Fibroblast of mammary gland (primary cell): ENCODE data around the gene ZNF732.

Experiments
- DNase-seq: peaks from one replicate; pipeline ENCODE4 v3.0.0-alpha.2; 2010; ENCODE audit warnings: low read depth
- H3K4me3 ChIP-seq: 2 replicates; pipeline ENCODE4 v1.5.1; 2011; ENCODE audit warnings: low read depth, mild to moderate bottlenecking, low read length, moderate library complexity; ENCODE audit not compliant: control insufficient read depth
- TF ChIP-seq, protein P1 (sequence below): conservative IDR thresholded peaks from 2 replicates; pipeline ENCODE4 v1.5.1; 2011; ENCODE audit warnings: low read depth, low read length, inconsistent platforms; ENCODE audit not compliant: control insufficient read depth, insufficient read depth

The ZNF732 gene

GRCh38 chr4:304969-305680, at the start of gene ZNF732:
Gene ZNF732 (minus strand): TSS chr4:305474. CDS start chr4:305310, 164 bp downstream.
- TF ChIP-seq, protein P1, sequence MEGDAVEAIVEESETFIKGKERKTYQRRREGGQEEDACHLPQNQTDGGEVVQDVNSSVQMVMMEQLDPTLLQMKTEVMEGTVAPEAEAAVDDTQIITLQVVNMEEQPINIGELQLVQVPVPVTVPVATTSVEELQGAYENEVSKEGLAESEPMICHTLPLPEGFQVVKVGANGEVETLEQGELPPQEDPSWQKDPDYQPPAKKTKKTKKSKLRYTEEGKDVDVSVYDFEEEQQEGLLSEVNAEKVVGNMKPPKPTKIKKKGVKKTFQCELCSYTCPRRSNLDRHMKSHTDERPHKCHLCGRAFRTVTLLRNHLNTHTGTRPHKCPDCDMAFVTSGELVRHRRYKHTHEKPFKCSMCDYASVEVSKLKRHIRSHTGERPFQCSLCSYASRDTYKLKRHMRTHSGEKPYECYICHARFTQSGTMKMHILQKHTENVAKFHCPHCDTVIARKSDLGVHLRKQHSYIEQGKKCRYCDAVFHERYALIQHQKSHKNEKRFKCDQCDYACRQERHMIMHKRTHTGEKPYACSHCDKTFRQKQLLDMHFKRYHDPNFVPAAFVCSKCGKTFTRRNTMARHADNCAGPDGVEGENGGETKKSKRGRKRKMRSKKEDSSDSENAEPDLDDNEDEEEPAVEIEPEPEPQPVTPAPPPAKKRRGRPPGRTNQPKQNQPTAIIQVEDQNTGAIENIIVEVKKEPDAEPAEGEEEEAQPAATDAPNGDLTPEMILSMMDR: no peak
- peak; percentile 85 for DNase-seq
- H3K4me3 ChIP-seq: peak within 1 kb of the TSS; percentile 63

GRCh38 chr4:340011-340410, 34.7 kb upstream of the ZNF732 start:
- no peak for DNase-seq
- TF ChIP-seq, protein P1: peak; percentile 23
- no peak overlapping the region for H3K4me3 ChIP-seq

- TF ChIP-seq, protein P1: no peak
- peak overlapping the region; percentile 82 for H3K4me3 ChIP-seq
- DNase-seq: peak; percentile 3
Observed at GRCh38 chr4:338759-339097, 33.5 kb upstream of the ZNF732 start.

- DNase-seq: peak; percentile 32
- peak overlapping the region; percentile 82 for H3K4me3 ChIP-seq
- TF ChIP-seq, protein P1: no peak
Observed at GRCh38 chr4:337932-338758, 32.9 kb upstream of the ZNF732 start.

DNA sequence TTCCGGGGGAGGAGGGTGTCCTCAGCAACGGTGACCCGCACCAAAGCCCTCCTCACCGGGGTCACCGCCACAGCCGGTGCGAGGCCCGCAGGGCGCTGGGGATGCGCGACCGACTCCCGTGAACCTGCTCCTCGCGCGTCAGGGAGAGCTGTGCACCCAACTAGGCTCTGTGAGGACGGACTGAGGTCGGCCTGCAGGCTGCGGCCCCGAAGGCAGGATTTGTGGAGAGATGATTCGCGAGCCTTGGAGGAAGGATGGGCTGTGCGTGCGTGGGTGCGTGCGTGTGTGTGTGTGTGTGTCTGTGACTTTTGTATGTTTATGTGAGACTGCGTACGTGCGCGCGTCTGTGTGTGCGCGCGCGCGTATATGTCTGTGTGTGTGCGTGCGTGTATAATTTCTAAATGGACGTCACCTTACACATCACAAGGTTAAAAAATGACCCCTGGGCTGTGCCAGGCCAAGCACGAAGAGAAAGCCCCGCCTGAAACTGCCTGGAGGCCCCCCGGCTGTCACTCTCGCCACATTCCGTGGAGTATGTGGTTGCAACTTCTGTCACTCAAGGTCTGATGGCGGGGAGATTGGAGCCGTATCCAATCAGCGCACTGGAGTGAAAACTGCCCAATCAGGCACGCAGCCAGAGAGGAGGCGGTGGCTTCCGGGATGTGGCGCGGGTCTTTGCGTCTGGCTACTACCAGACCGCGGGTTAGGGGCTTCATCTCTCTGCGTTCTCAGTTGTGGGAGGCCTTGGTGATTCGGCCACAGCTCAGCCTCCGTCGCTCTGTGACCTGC, 32.1 kb upstream of the ZNF732 start, which contains the start of gene ZNF141:
TSS of gene ZNF141 (plus strand) at position 672 of the 789 bp plus-strand sequence. CDS start 170 bp downstream, outside the sequence.
- peak; percentile 98 for DNase-seq
- TF ChIP-seq, protein P1: no peak
- peak within 1 kb of the TSS; percentile 82 for H3K4me3 ChIP-seq

DNA sequence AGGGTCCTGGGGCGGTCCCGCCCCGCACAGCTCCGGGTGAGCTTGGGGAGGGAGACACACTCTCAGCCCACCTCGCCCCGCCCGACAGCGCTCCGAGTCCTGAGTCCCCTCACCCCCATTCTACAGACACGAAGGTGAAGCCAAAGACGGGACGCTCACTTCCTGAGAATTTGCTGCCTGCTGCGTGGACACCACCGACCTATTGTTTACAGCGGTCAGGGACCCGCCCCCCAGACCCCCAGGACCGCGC, 31.5 kb upstream of the ZNF732 start:
- no peak for DNase-seq
- H3K4me3 ChIP-seq: peak overlapping the region; percentile 82
- TF ChIP-seq, protein P1: no peak
